ENCODE results near the gene MEF2C.

Gene MEF2C

DNA sequence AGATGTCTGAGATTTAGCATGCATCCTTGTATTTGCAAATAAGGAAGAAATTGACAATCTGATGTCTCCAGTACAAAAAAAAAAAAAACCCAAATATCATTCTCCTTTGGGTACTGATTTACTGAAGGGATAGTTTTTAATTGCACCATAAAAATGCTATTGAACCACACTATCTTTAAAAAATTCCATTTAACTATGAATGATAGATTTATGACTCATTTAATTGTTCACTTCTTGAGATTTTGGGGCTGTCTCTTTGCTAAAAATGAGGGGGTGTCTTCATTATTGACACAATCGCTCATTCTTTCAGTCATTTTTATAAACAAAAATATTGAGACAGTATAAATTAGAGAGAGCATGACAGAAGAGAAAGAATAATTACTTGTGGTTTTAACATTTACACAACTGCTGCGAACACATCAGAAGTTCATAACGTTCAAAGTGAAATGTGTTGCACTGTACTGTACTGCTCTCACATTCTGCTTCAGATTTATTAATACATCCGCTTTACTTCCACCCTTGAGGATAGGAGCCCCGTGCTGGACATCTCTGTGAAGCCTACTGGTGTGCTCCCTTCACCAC, 142.3 kb downstream of the MEF2C start:
- no peak for TF ChIP-seq CTCF (IDR thresholded peaks at IDR 0.05; ENCODE audit: control insufficient read depth, extremely low read depth, insufficient read depth)
- DNase-seq (ENCODE audit: low read depth) = no peak

GRCh38 chr5:88736494-88736893, 146.5 kb downstream of the MEF2C start:
- no peak overlapping the region for H3K4me3 ChIP-seq (ENCODE audit: low read depth, low read length)
- TF ChIP-seq CTCF (IDR thresholded peaks at IDR 0.05; ENCODE audit: control insufficient read depth, extremely low read depth, insufficient read depth) = no peak
- no peak for DNase-seq (ENCODE audit: low read depth)

More for the DNA sequence above, 142.3 kb downstream of the MEF2C start:
- H3K4me3 ChIP-seq (ENCODE audit: low read depth, low read length) = no peak overlapping the region

- no peak for DNase-seq (ENCODE audit: low read depth)
Observed at GRCh38 chr5:88734983-88735382, 148.0 kb downstream of the MEF2C start.

GRCh38 chr5:88734191-88734640, 148.8 kb downstream of the MEF2C start:
- no peak for DNase-seq (ENCODE audit: low read depth)
- H3K4me3 ChIP-seq (ENCODE audit: low read depth, low read length) = no peak overlapping the region
- TF ChIP-seq CTCF (IDR thresholded peaks at IDR 0.05; ENCODE audit: control insufficient read depth, extremely low read depth, insufficient read depth) = no peak

More at GRCh38 chr5:88734983-88735382, 148.0 kb downstream of the MEF2C start:
- no peak overlapping the region for H3K4me3 ChIP-seq (ENCODE audit: low read depth, low read length)
- no peak for TF ChIP-seq CTCF (IDR thresholded peaks at IDR 0.05; ENCODE audit: control insufficient read depth, extremely low read depth, insufficient read depth)

GRCh38 chr5:88732862-88733261, 150.1 kb downstream of the MEF2C start:
- H3K4me3 ChIP-seq (ENCODE audit: low read depth, low read length) = no peak overlapping the region
- DNase-seq (ENCODE audit: low read depth) = no peak
- no peak for TF ChIP-seq CTCF (IDR thresholded peaks at IDR 0.05; ENCODE audit: control insufficient read depth, extremely low read depth, insufficient read depth)

- no peak overlapping the region for H3K4me3 ChIP-seq (ENCODE audit: low read depth, low read length)
- TF ChIP-seq CTCF (IDR thresholded peaks at IDR 0.05; ENCODE audit: control insufficient read depth, extremely low read depth, insufficient read depth) = no peak
- no peak for DNase-seq (ENCODE audit: low read depth)
Observed at GRCh38 chr5:88732181-88732633, 150.8 kb downstream of the MEF2C start.

DNA sequence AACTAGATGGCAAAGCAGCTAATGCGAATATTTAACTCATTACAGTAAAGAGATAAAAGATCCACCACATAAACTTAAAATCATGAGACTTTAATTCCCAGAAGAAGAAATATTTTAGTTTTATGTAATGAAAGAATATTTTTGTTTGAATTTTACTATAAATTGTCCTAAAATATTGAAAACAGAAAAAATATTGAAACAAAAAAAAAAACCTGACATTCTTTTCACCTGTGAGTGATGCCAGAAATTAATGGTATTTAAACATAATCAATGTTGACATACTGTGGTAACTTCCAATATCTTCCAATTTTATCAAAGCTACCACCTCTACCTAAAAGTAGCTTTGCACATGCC, 153.2 kb downstream of the MEF2C start:
- DNase-seq (ENCODE audit: low read depth) = no peak
- H3K4me3 ChIP-seq (ENCODE audit: low read depth, low read length) = no peak overlapping the region
- TF ChIP-seq CTCF (IDR thresholded peaks at IDR 0.05; ENCODE audit: control insufficient read depth, extremely low read depth, insufficient read depth) = no peak

All from LNCaP clone FGC (cell line).